GM23248 (cell line): ENCODE data around the gene PCDHA2.
"Not testable (repeated sequence)": the region's sequence is repeated elsewhere in the genome, so short reads cannot be mapped to it uniquely, and the experiment has no call there.

Experiments
- EZH2 ChIP-seq: fragments of 200-600 bp; sonication (generic); IDR thresholded peaks from 2 replicates; pipeline ENCODE4 v1.6.1; 2018; ENCODE audit warnings: antibody characterized with exemption, mild to moderate bottlenecking; ENCODE audit not compliant: insufficient read depth, poor library complexity, severe bottlenecking
- EZH2phosphoT487 ChIP-seq: fragments of 200-600 bp; sonication (generic); IDR thresholded peaks from 2 replicates; pipeline ENCODE4 v1.6.1; 2018; ENCODE audit warnings: antibody characterized with exemption, moderate library complexity, mild to moderate bottlenecking, low read depth; ENCODE audit not compliant: insufficient read depth

DNA sequence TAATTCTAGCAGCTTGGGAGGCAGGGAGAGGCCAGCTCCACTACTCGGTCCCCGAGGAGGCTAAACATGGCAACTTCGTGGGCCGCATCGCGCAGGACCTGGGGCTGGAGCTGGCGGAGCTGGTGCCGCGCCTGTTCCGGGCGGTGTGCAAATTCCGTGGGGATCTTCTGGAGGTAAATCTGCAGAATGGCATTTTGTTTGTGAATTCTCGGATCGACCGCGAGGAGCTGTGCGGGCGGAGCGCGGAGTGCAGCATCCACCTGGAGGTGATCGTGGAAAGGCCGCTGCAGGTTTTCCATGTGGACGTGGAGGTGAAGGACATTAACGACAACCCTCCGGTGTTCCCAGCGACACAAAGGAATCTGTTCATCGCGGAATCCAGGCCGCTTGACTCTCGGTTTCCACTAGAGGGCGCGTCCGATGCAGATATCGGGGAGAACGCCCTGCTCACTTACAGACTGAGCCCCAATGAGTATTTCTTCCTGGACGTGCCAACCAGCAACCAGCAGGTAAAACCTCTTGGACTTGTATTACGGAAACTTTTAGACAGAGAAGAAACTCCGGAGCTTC is 39.9 kb downstream of the PCDHA2 start:
- TF ChIP-seq EZH2, EZH2phosphoT487: not testable (repeated sequence)
